Stimulated activated naive B cell treated with anti-CD40 and anti-IgM and Interleukin-4, amounts not matched to agents 10 μg/mL and 1 μg/mL and 100 μg/mL, for 72 hours (primary cell): ENCODE measurements around the gene VPS16.

Experiments used
- ATAC-seq, 2 donors: fragments of 150-1000 bp; cut with Tn5 transposase; replicated peaks; 2 replicates each; pipeline ENCODE4 v1.10.0; 2021; ENCODE audit warnings: moderate library complexity in 1 of 2
- DNase-seq: peaks from one replicate; pipeline ENCODE4 v3.0.0; 2021
- H3K27ac Mint-ChIP-seq: one replicate; pipeline ENCODE4 v1.8.0; 2022; ENCODE audit warnings: mild to moderate bottlenecking, mixed read lengths
- H3K27me3 Mint-ChIP-seq, 2 donors: one replicate each; pipeline ENCODE4 v1.8.0; 2022; ENCODE audit warnings: mixed read lengths in 2 of 2
- H3K36me3 Mint-ChIP-seq, 2 donors: one replicate each; pipeline ENCODE4 v1.8.0; 2022; ENCODE audit warnings: mixed read lengths in 2 of 2, mild to moderate bottlenecking in 1 of 2
- H3K4me1 Mint-ChIP-seq, 2 donors: one replicate each; pipeline ENCODE4 v1.8.0; 2022; ENCODE audit warnings: mixed read lengths in 2 of 2, mild to moderate bottlenecking in 1 of 2
- H3K4me3 Mint-ChIP-seq, 2 donors: one replicate each; pipeline ENCODE4 v1.8.0; 2022; ENCODE audit warnings: mild to moderate bottlenecking in 2 of 2, mixed read lengths in 2 of 2, moderate library complexity in 1 of 2
- H3K9me3 Mint-ChIP-seq, 2 donors: one replicate each; pipeline ENCODE4 v1.8.0; 2022; ENCODE audit warnings: mixed read lengths in 2 of 2, mild to moderate bottlenecking in 1 of 2

The VPS16 gene

GRCh38 chr20:2840138-2840966, at the start of gene VPS16, which contains the start of gene PCED1A:
TSS of gene VPS16 (plus strand) at chr20:2840745. CDS start at chr20:2840775, 30 bp downstream.
TSS of gene PCED1A (minus strand) at chr20:2840655. CDS start at chr20:2839912, 743 bp downstream.
- peak within 1 kb of the TSS; percentile 98 for H3K27ac Mint-ChIP-seq
- peak within 1 kb of the TSS; percentile 90 to 91 for H3K4me3 Mint-ChIP-seq
- peaks cover 0 to 2% of the 10 kb centered on the region in 2 donors for H3K9me3 Mint-ChIP-seq
- peaks cover 25 to 26% of the 10 kb centered on the region in 2 donors for H3K4me1 Mint-ChIP-seq
- DNase-seq (peak; percentile 92), ATAC-seq (peak; percentile 99)
- H3K27me3 Mint-ChIP-seq, result no peaks in the 10 kb centered on the region
- H3K36me3 Mint-ChIP-seq, result peaks cover 15 to 45% of the 10 kb centered on the region in 2 donors

GRCh38 chr20:2793471-2793870, 47.1 kb upstream of the VPS16 start:
- Mint-ChIP-seq H3K27me3 (peaks cover 22 to 54% of the 10 kb centered on the region in 2 donors), H3K4me1 (peaks cover 0 to 5% of the 10 kb centered on the region in 2 donors), H3K36me3 (peaks cover 0 to 2% of the 10 kb centered on the region in 2 donors), H3K4me3 (no peak overlapping the region), H3K9me3 (no peaks in the 10 kb centered on the region), H3K27ac (no peak overlapping the region)
- DNase-seq (no peak), ATAC-seq (no peak)

GRCh38 chr20:2794202-2794748, 46.3 kb upstream of the VPS16 start:
- H3K4me1 Mint-ChIP-seq, result peaks cover 4 to 12% of the 10 kb centered on the region in 2 donors
- peaks cover 0 to 2% of the 10 kb centered on the region in 2 donors for H3K36me3 Mint-ChIP-seq
- no peak overlapping the region for H3K27ac Mint-ChIP-seq
- H3K9me3 Mint-ChIP-seq, result no peaks in the 10 kb centered on the region
- H3K4me3 Mint-ChIP-seq, result no peak overlapping the region
- ATAC-seq, result no peak
- no peak for DNase-seq
- H3K27me3 Mint-ChIP-seq, result peaks cover 26 to 56% of the 10 kb centered on the region in 2 donors

- peaks cover 11 to 19% of the 10 kb centered on the region in 2 donors for H3K4me1 Mint-ChIP-seq
Observed at GRCh38 chr20:2794866-2795447, 45.6 kb upstream of the VPS16 start.

GRCh38 chr20:2795451-2795850, 45.1 kb upstream of the VPS16 start:
- ATAC-seq (no peak), DNase-seq (no peak)
- H3K4me1 Mint-ChIP-seq, result peaks cover 13 to 23% of the 10 kb centered on the region in 2 donors
- peaks cover 0 to 2% of the 10 kb centered on the region in 2 donors for H3K36me3 Mint-ChIP-seq
- H3K27ac Mint-ChIP-seq, result no peak overlapping the region
- H3K27me3 Mint-ChIP-seq, result peaks cover 31 to 63% of the 10 kb centered on the region in 2 donors
- H3K9me3 Mint-ChIP-seq, result no peaks in the 10 kb centered on the region
- no peak overlapping the region for H3K4me3 Mint-ChIP-seq

More at GRCh38 chr20:2794866-2795447, 45.6 kb upstream of the VPS16 start:
- peaks cover 0 to 2% of the 10 kb centered on the region in 2 donors for H3K36me3 Mint-ChIP-seq
- H3K27ac Mint-ChIP-seq, result no peak overlapping the region
- no peaks in the 10 kb centered on the region for H3K9me3 Mint-ChIP-seq
- H3K27me3 Mint-ChIP-seq, result peaks cover 33 to 63% of the 10 kb centered on the region in 2 donors
- DNase-seq (no peak), ATAC-seq (no peak)
- no peak overlapping the region for H3K4me3 Mint-ChIP-seq

GRCh38 chr20:2796011-2796660, 44.4 kb upstream of the VPS16 start:
- Mint-ChIP-seq H3K36me3 (peaks cover 0 to 2% of the 10 kb centered on the region in 2 donors), H3K27ac (no peak overlapping the region), H3K9me3 (no peaks in the 10 kb centered on the region), H3K4me3 (no peak overlapping the region), H3K27me3 (peaks cover 36 to 68% of the 10 kb centered on the region in 2 donors), H3K4me1 (peaks cover 18 to 29% of the 10 kb centered on the region in 2 donors)
- no peak for DNase-seq
- no peak for ATAC-seq

- Mint-ChIP-seq H3K36me3 (peaks cover 0 to 2% of the 10 kb centered on the region in 2 donors), H3K27ac (no peak overlapping the region), H3K9me3 (no peaks in the 10 kb centered on the region), H3K27me3 (peaks cover 42 to 72% of the 10 kb centered on the region in 2 donors), H3K4me1 (peaks cover 21 to 33% of the 10 kb centered on the region in 2 donors), H3K4me3 (no peak overlapping the region)
- no peak for DNase-seq
- ATAC-seq, result no peak
Observed at GRCh38 chr20:2797136-2797983, 43.2 kb upstream of the VPS16 start.

GRCh38 chr20:2798095-2798805, 42.3 kb upstream of the VPS16 start:
- H3K4me1 Mint-ChIP-seq, result peaks cover 23 to 33% of the 10 kb centered on the region in 2 donors
- peaks cover 42 to 74% of the 10 kb centered on the region in 2 donors for H3K27me3 Mint-ChIP-seq
- peaks cover 0 to 2% of the 10 kb centered on the region in 2 donors for H3K36me3 Mint-ChIP-seq
- no peaks in the 10 kb centered on the region for H3K9me3 Mint-ChIP-seq
- H3K4me3 Mint-ChIP-seq, result no peak overlapping the region
- ATAC-seq, result no peak
- no peak overlapping the region for H3K27ac Mint-ChIP-seq
- no peak for DNase-seq

GRCh38 chr20:2798814-2799213, 41.7 kb upstream of the VPS16 start:
- peak in 1 of 2 donors; percentile 1 for ATAC-seq
- Mint-ChIP-seq H3K36me3 (peaks cover 0 to 2% of the 10 kb centered on the region in 2 donors), H3K4me3 (peak overlapping the region in 1 of 2 donors; percentile 29), H3K4me1 (peaks cover 23 to 33% of the 10 kb centered on the region in 2 donors), H3K27me3 (peaks cover 37 to 71% of the 10 kb centered on the region in 2 donors), H3K9me3 (no peaks in the 10 kb centered on the region), H3K27ac (no peak overlapping the region)
- DNase-seq, result no peak

- Mint-ChIP-seq H3K36me3 (peaks cover 0 to 2% of the 10 kb centered on the region in 2 donors), H3K27ac (peak overlapping the region; percentile 90), H3K9me3 (no peaks in the 10 kb centered on the region), H3K4me1 (peaks cover 23 to 33% of the 10 kb centered on the region in 2 donors), H3K4me3 (peak overlapping the region; percentile 84 to 88), H3K27me3 (peaks cover 39 to 71% of the 10 kb centered on the region in 2 donors)
- no peak for DNase-seq
- ATAC-seq, result no peak
Observed at GRCh38 chr20:2799271-2799670, 41.3 kb upstream of the VPS16 start.

GRCh38 chr20:2799688-2800520, 40.6 kb upstream of the VPS16 start:
- Mint-ChIP-seq H3K4me3 (peak overlapping the region; percentile 84 to 88), H3K36me3 (peaks cover 0 to 2% of the 10 kb centered on the region in 2 donors), H3K4me1 (peaks cover 23 to 33% of the 10 kb centered on the region in 2 donors), H3K9me3 (no peaks in the 10 kb centered on the region), H3K27me3 (peaks cover 43 to 71% of the 10 kb centered on the region in 2 donors), H3K27ac (peak overlapping the region; percentile 90)
- ATAC-seq (peak; percentile 4 to 11), DNase-seq (no peak)
